Gastrocnemius medialis (tissue), 4 donors: ENCODE results near the gene CHKA.

Experiments
- CTCF ChIP-seq, 5 experiments: fragments of 450-650 bp in 3 of 5; fragments of 200-600 bp in 2 of 5; sonication (generic) in 2 of 5; IDR thresholded peaks in 4 of 5; conservative IDR thresholded peaks in 1 of 5; 1 replicate in 4 of 5; 2 replicates in 1 of 5; pipeline ENCODE4 v1.5.1; 2016 to 2019; ENCODE audit warnings: antibody characterized with exemption in 5 of 5, mild to moderate bottlenecking in 3 of 5, moderate library complexity in 3 of 5
- POLR2A ChIP-seq, 2 donors: fragments of 450-650 bp; IDR thresholded peaks; one replicate each; pipeline ENCODE4 v1.6.1; 2017; ENCODE audit warnings: antibody characterized with exemption in 2 of 2, mild to moderate bottlenecking in 2 of 2, moderate library complexity in 2 of 2

DNA sequence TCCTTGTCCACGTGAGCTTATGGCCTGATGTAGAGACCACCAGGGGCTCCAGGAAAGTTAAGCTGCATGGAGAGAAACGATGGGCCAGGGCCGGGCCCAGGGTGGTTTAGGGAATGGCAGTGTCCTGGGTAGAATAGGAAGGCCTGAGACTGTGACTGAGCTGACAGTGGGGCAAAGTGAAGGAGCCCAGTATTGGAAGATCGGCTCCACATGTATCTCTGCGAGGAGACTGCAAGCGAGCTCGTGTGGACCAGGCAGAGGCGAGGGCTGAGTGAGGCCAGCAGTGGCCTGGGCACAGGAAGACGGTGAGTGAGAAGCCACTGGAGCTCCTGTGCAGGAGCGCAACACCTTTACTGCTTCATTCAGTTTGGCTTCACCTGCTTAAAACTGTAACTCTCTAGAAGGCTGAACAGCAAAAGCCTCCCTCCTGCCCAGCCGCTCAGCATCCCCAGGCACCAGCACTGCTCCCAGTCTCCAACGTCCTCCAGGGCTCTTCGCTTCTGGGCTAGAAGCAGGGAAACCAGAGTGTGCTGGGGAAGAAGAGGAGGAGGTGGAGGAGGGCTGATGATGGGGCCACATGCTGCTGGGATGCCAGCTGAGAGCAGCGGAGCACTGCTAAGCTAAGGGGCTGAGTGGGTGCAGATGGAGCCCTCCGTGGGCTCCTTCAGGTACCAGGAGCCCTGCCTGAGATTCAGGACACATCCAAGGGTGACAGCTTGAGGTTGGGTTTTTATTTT lies 68.9 kb downstream of the CHKA start:
- no peak for TF ChIP-seq POLR2A (IDR thresholded peaks at IDR 0.05)
- TF ChIP-seq CTCF (IDR thresholded peaks at IDR 0.05 in 4 of 5, conservative IDR thresholded peaks at IDR 0.05 in 1 of 5), result no peak
